Islet precursor cell (in vitro differentiated cells): ENCODE measurements around the gene PLEKHM1.
"Not testable (repeated sequence)": the region's sequence is repeated elsewhere in the genome, so short reads cannot be mapped to it uniquely, and the experiment has no call there.

Experiments
- DNase-seq: peaks from one replicate; pipeline ENCODE4 v3.0.0-alpha.2; 2018

PLEKHM1 gene

DNA sequence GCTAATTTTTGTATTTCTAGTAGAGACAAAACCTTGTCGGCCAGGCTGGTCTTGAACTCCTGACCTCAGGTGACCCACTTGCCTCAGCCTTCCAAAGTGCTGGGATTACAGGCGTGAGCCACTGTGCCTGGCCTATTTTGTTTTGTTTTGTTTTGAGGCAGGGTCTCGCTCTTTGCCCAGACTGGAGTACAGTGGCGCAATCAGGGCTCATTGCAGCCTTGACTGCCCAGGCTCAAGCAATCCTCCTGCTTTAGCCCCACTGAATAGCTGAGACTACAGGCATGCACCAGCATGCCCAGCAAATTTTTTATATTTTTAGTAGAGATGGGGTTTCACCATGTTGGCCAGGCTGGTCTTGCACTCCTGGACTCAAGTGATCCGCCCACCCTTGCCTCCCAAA, 30.1 kb downstream of the PLEKHM1 start:
- DNase-seq, result peak; percentile 26

GRCh38 chr17:45454341-45454740, 36.2 kb downstream of the PLEKHM1 start:
- DNase-seq, result peak; percentile 16

DNA sequence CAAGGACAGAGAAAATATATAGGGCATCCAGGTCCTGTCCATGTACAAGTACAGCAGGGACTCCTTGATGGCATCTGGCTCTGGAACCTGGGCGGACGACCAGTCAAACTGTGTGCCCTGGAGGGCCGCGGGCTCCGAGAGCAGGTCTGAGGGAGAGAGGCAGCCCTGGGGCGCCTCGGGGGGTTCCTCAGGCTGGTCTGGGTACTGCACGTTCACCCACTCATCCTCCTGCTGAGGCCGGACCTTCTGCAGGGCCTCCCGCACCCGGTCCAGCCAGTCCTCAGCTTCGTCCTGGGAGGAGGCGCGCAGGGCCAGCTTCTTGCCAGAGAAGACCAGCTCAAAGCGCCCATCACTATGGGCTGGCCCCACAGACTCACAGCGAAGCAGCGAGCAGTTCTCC, 36.8 kb downstream of the PLEKHM1 start:
- DNase-seq, result peak; percentile 55

GRCh38 chr17:45453225-45453534, 37.3 kb downstream of the PLEKHM1 start:
- DNase-seq, result peak; percentile 37

- DNase-seq, result peak; percentile 27
These were observed 37.9 kb downstream of the PLEKHM1 start for GRCh38 chr17:45452329-45453224.

- DNase-seq, result peak; percentile 36
These were observed 38.9 kb downstream of the PLEKHM1 start for GRCh38 chr17:45451660-45452059.

DNA sequence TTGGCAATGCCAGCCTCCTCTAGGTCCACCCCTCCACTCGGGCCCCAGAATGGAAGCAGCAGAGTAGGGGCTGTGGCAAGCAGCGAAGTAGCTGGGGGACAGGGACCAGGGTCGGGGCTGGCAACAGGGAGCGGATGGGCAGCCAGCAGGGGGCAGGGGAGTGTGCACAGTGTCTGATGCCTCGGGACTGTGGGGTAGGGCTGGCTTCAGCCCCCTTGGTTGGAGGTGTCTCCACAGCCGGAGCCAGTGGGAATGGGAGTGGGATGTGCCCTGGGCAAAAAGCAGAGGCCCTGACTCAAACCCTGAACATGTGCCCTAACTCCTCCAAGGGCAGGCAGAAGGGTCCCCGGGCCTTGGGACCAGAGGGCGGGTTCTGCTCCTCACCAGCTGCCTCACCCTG, 39.4 kb downstream of the PLEKHM1 start:
- DNase-seq, result peak; percentile 61

DNA sequence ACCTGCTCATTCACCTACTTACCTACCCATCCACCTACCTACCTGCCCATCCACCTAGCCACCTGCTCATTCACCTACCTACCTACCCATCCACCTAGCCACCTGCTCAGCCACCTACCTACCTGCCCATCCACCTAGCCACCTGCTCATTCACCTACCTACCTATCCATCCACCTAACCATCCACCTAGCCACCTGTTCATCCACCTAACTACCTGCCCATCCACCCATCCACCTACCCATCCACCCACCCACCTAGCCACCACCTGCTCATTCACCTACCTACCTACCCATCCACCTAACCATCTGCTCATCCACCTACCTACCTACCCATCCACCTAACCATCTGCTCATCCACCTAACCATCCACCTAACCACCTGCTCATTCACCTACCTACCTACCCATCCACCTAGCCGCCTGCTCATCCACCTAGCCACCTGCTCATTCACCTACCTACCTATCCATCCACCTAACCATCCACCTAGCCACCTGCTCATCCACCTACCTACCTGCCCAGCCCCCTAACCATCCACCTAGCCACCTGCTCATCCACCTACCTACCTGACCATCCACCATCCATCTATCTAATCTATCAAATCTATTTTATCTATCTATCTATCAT, 40.7 kb downstream of the PLEKHM1 start:
- peak; percentile 12 for DNase-seq

DNA sequence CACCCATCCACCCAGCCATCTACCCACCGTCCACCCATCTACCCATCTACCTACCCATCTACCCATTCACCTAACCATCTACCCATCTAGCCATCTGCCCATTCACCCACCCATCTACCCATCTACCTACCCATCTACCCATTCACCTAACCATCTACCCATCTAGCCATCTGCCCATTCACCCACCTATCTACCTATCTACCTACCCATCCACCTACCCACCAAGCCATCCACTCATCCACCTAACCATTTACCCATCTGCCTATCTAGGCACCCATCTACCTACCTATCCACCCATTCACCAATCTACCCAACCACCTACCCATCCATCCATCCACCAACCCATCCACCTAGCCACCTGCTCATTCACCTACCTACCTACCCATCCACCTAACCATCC, 41.3 kb downstream of the PLEKHM1 start:
- DNase-seq, result not testable (repeated sequence)

GRCh38 chr17:45448483-45448882, 42.0 kb downstream of the PLEKHM1 start:
- peak; percentile 25 for DNase-seq

GRCh38 chr17:45448066-45448465, 42.5 kb downstream of the PLEKHM1 start:
- DNase-seq, result not testable (repeated sequence)

- DNase-seq, result not testable (repeated sequence)
These were observed 42.9 kb downstream of the PLEKHM1 start for GRCh38 chr17:45447650-45448049.

GRCh38 chr17:45446872-45447625, 43.5 kb downstream of the PLEKHM1 start:
- peak; percentile 75 for DNase-seq

GRCh38 chr17:45445901-45446743, 44.4 kb downstream of the PLEKHM1 start:
- DNase-seq, result peak; percentile 90

DNA sequence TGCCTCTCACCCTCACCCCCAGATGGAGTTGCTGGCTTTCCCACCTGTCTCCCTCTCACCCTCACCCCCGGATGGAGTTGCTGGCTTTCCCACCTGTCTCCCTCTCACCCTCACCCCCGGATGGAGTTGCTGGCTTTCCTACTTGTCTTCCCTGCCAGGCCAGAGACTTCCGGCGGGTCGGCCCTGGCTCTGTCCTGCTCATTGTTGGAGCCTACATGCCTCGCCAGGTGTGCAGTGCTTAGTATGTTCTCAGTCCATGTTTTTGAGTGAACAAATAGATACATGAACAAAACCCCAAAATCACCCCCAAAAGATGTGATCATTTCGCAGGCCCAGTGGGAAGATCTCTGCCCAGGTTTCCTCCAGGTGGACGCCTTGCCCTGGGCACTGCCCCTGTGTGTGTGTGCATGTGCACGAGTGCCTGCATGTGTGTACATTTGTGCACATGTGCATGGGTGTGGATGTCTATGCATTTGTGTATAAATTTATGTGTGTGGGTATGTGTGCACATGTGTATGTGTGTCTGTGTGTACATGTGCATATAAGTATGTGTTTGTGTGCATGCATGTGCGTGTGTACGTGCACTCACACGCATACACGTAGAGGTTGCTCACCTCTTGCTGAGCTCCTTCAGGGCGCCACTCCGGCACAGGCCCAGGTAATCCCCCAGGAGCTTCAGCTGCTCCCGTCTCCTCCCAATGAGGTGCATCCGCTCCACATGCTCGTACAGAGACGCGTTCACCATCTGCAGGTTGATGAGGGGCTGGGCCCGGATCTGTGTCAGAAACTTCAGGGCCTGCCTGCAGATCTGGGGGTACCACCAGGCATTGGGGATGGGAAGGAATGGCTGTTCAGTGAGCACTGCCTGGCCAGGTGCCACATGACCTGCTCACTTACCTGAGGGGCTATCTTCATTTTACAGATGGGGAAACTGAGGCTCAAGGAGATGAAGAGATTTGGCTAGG, 45.4 kb downstream of the PLEKHM1 start:
- DNase-seq, result peak; percentile 32

DNA sequence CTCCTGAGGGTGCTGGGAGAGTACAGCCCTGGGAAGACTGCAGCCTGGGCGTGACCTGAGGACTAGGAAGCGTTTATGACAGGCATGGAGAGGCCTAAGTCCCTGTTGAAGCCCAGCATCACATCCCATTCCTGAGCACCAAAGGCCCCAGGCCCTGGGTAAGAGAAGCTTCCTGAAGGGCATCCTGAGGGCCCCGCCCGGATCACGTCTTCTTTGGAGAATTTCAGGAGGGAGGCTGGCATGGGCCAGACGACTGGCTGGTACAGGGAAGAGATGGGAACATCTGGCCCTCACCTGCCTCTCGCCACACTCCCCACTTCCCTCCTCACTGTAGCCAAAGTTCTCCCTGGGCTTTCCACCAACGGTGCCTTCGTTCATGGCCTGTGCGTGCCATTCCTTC, 46.2 kb downstream of the PLEKHM1 start:
- DNase-seq, result peak; percentile 43

- peak; percentile 40 for DNase-seq
These were observed 46.9 kb downstream of the PLEKHM1 start for GRCh38 chr17:45443371-45444260.

- DNase-seq, result peak; percentile 60
These were observed 48.8 kb downstream of the PLEKHM1 start for GRCh38 chr17:45441526-45442310.

- peak; percentile 33 for DNase-seq
These were observed 49.5 kb downstream of the PLEKHM1 start for GRCh38 chr17:45440839-45441515.
